Measurements from ENCODE around the gene VWA5B1. TPM values are rescaled to one million over a fixed set of nuclear protein-coding genes. Genes with fewer than 3 reads are reported as not detected.

Gene VWA5B1
- total and polyA plus RNA-seq, 2 of the 8 experiments (the other 6 are each of a cell fraction or from before 2014, with no cell fraction given), result 0.54 to 2.3 TPM

- Histone ChIP-seq H3K4me1 (replicated peaks in 1 of 4; ENCODE audit: control insufficient read depth in 3 of 4, insufficient read depth in 4 of 4, low read length in 3 of 4) (no peaks in the 10 kb centered on the region), H2BK5ac (ENCODE audit: low read depth, low read length) (no peak overlapping the region), H3K18ac (ENCODE audit: extremely low read depth, low read length) (no peak overlapping the region), H3K79me1 (ENCODE audit: low read depth, low read length) (no peaks in the 10 kb centered on the region), H3K23me2 (ENCODE audit: low read depth, low read length) (peaks cover 4% of the 10 kb centered on the region; the same call in 1 of the 2 replicates), H3K56ac (replicated peaks; ENCODE audit: insufficient read length, low read depth, low read length) (no peak overlapping the region), H3K79me2 (ENCODE audit: control insufficient read depth in 1 of 2, insufficient read depth in 2 of 2, low read length in 2 of 2) (no peaks in the 10 kb centered on the region), H4K5ac (ENCODE audit: insufficient read length, low read depth, low read length) (no peak overlapping the region), H3K14ac (ENCODE audit: insufficient read length) (no peak overlapping the region), H3K9me3 (ENCODE audit: insufficient read depth in 2 of 2, low read depth in 1 of 2, low read length in 1 of 2) (no peaks in the 10 kb centered on the region), H3K4ac (replicated peaks; ENCODE audit: insufficient read length, low read depth, low read length) (no peak overlapping the region), H4K8ac (ENCODE audit: extremely low read depth, insufficient read depth, low read length) (no peak overlapping the region), H3K27ac (ENCODE audit: low read depth, low read length) (no peak overlapping the region), H2BK20ac (ENCODE audit: low read length) (no peak overlapping the region), H3K4me3 (ENCODE audit: extremely low read depth in 1 of 4, insufficient read depth in 2 of 4, low read depth in 3 of 4, low read length in 4 of 4) (no peak overlapping the region), H2AFZ (ENCODE audit: low read length) (no peak overlapping the region), H3K27me3 (replicated peaks in 1 of 4; ENCODE audit: control insufficient read depth in 3 of 4, extremely low read depth in 1 of 4, insufficient read depth in 3 of 4, low read length in 3 of 4) (peaks cover 0 to 10% (median 5%) of the 10 kb centered on the region in 4 experiments; a peak in 4 of 7 replicates), H4K20me1 (replicated peaks in 1 of 2; ENCODE audit: control insufficient read depth in 1 of 2, insufficient read depth in 2 of 2, low read length in 2 of 2) (peaks cover 0 to 3% of the 10 kb centered on the region in 2 experiments), H3K4me2 (ENCODE audit: insufficient read depth in 1 of 2, low read depth in 2 of 2, low read length in 2 of 2) (no peak overlapping the region), H2BK15ac (ENCODE audit: low read length) (no peak overlapping the region), H4K91ac (replicated peaks; ENCODE audit: insufficient read length, low read length) (no peak overlapping the region), H3K9ac (replicated peaks in 1 of 4; ENCODE audit: extremely low read depth in 1 of 4, low read depth in 3 of 4, low read length in 3 of 4) (no peak overlapping the region), H3K36me3 (ENCODE audit: control insufficient read depth in 2 of 4, insufficient read depth in 4 of 4, low read length in 3 of 4) (no peaks in the 10 kb centered on the region), H2BK120ac (replicated peaks; ENCODE audit: low read depth, low read length) (no peak overlapping the region), H2BK12ac (ENCODE audit: low read depth, low read length) (no peak overlapping the region), H3K23ac (ENCODE audit: insufficient read length) (no peak overlapping the region), H2AK5ac (ENCODE audit: low read depth, low read length) (no peak overlapping the region)
- DNase-seq (ENCODE audit: low read depth in 1 of 2, low spot score in 2 of 2) (no peak), FAIRE-seq (no peak)
- POLR2A ChIA-PET (ENCODE audit: partially characterized antibody), result no interaction called here
- 95% methylated on average over 6 of the region's 6 CpGs; no CpG with 5 or more reads in 1 of the 2 experiments for WGBS, 2 experiments (ENCODE audit: extremely low coverage in 1 of 2, insufficient coverage in 1 of 2, insufficient read length in 1 of 2, insufficient replicate concordance in 2 of 2, low coverage in 1 of 2, low lambda C conversion rate in 2 of 2, missing lambda C conversion rate in 1 of 2)
- CTCF ChIA-PET (ENCODE audit: partially characterized antibody), result interaction anchor here (0.7 to 9.8 kb wide), 13 partner anchors 9 to 214 kb away, joined by 3 to 89 read pairs (median 4); partner anchors contain the start of gene CAMK2N1
- TF ChIP-seq TEAD4 (IDR thresholded peaks at IDR 0.05; ENCODE audit: low read depth, low read length), result no peak
- TF ChIP-seq TAF7 (optimal IDR thresholded peaks at IDR 0.05; ENCODE audit: borderline replicate concordance, low read depth, low read length), result no peak
- no peak for TF ChIP-seq CHD1 (IDR thresholded peaks at IDR 0.05; ENCODE audit: low read depth, low read length)
- no peak for TF ChIP-seq BRCA1 (IDR thresholded peaks at IDR 0.05; ENCODE audit: low read depth, low read length)
- no peak for TF ChIP-seq RNF2 (IDR thresholded peaks at IDR 0.05; ENCODE audit: borderline replicate concordance, low read depth, low read length, missing control alignments, poor library complexity, severe bottlenecking)
- no peak for TF ChIP-seq ATF3 (IDR thresholded peaks at IDR 0.05; ENCODE audit: insufficient read depth, low read depth, low read length)
Observed at GRCh38 chr1:20380175-20380574, 89.5 kb downstream of the VWA5B1 start.

All from H1 (cell line).